B cell (primary cell): ENCODE data around the gene RIBC1. TPM values are rescaled to one million over a fixed set of nuclear protein-coding genes. Genes with fewer than 3 reads are reported as not detected.

ENCODE experiments used
- ATAC-seq: fragments of 200-7000 bp; cut with Tn5 transposase; one replicate; pipeline ENCODE4 v1.10.0; 2021; ENCODE audit warnings: low read depth, mild to moderate bottlenecking, moderate number of reproducible peaks, moderate library complexity
- CTCF ChIA-PET: fragments of 350-600 bp; sonication (Branson Sonifier 250); formaldehyde crosslinking; loops from one replicate; lab custom pipeline; 2021; ENCODE audit warnings: antibody characterized with exemption, inconsistent platforms; lab: Charles Lee
- POLR2A ChIA-PET: fragments of 350-600 bp; sonication (Branson Sonifier 250); formaldehyde crosslinking; loops from one replicate; lab custom pipeline; 2021; ENCODE audit warnings: antibody characterized with exemption; lab: Charles Lee
- DNase-seq: peaks from one replicate; pipeline ENCODE4 v3.0.0; 2013
- H2AFZ ChIP-seq: 2 replicates; pipeline ENCODE4 v1.6.1; 2012; ENCODE audit warnings: mild to moderate bottlenecking, low read depth, low read length; ENCODE audit not compliant: insufficient read depth, poor library complexity, severe bottlenecking
- H3K27ac ChIP-seq, 2 donors: 1 replicate in 1 of 2; 2 replicates in 1 of 2; pipeline ENCODE4 v1.5.1; 2012 to 2013; ENCODE audit warnings: low read length in 2 of 2, mild to moderate bottlenecking in 2 of 2, moderate library complexity in 1 of 2
- H3K27me3 ChIP-seq, 4 experiments: fragments of 200-600 bp in 1 of 4; sonication (generic) in 1 of 4; replicated peaks in 1 of 4; 1 replicate in 2 of 4; 2 replicates in 2 of 4; pipeline versions ENCODE4 v1.6.1 to v1.7.0; 2013 to 2016; ENCODE audit warnings: low read length in 3 of 4, mild to moderate bottlenecking in 2 of 4, mixed read lengths in 1 of 4, moderate library complexity in 1 of 4; ENCODE audit not compliant: insufficient read depth in 4 of 4, control insufficient read depth in 3 of 4; ENCODE audit errors: control extremely low read depth in 1 of 4
- H3K36me3 ChIP-seq, 2 experiments: replicated peaks in 1 of 2; 1 replicate in 1 of 2; 2 replicates in 1 of 2; pipeline versions ENCODE4 v1.6.1 to v1.7.1; 2013; ENCODE audit warnings: low read length in 1 of 2; ENCODE audit not compliant: insufficient read depth in 2 of 2, control insufficient read depth in 1 of 2; ENCODE audit errors: control extremely low read depth in 1 of 2, extremely low read depth in 1 of 2
- H3K4me1 ChIP-seq, 2 donors: fragments of 200-600 bp in 1 of 2; sonication (generic) in 1 of 2; 1 replicate in 1 of 2; 2 replicates in 1 of 2; pipeline versions ENCODE4 v1.5.1 to v1.6.1; 2013 to 2017; ENCODE audit warnings: low read length in 2 of 2; ENCODE audit not compliant: control insufficient read depth in 2 of 2, insufficient read depth in 2 of 2
- H3K4me2 ChIP-seq: replicated peaks from 2 replicates; pipeline ENCODE3; 2012; ENCODE audit warnings: mild to moderate bottlenecking, low read depth, low read length; ENCODE audit not compliant: poor library complexity, severe bottlenecking
- H3K4me3 ChIP-seq, 5 experiments: fragments of 200-600 bp in 1 of 5; sonication (generic) in 1 of 5; 1 replicate in 3 of 5; 2 replicates in 2 of 5; pipeline versions ENCODE4 v1.5.1 to v1.7.0; 2011 to 2016; ENCODE audit warnings: low read length in 4 of 5, mild to moderate bottlenecking in 4 of 5, low read depth in 2 of 5, control low read depth in 1 of 5, moderate library complexity in 1 of 5; ENCODE audit not compliant: insufficient read depth in 1 of 5; ENCODE audit errors: control extremely low read depth in 1 of 5, extremely low read depth in 1 of 5
- H3K79me2 ChIP-seq: fragments of 200-600 bp; sonication (generic); one replicate; pipeline ENCODE4 v1.6.0; 2016; ENCODE audit warnings: low read length; ENCODE audit not compliant: control insufficient read depth, insufficient read depth
- H3K9ac ChIP-seq: fragments of 200-600 bp; sonication (generic); 2 replicates; pipeline ENCODE4 v1.6.1; 2017; ENCODE audit warnings: mild to moderate bottlenecking, low read length, moderate library complexity
- H3K9me3 ChIP-seq, 3 donors: one replicate each; pipeline versions ENCODE4 v1.6.1 to v1.7.1; 2013; ENCODE audit warnings: low read length in 2 of 3; ENCODE audit not compliant: control insufficient read depth in 2 of 3, insufficient read depth in 1 of 3; ENCODE audit errors: control extremely low read depth in 1 of 3
- H4K20me1 ChIP-seq: 2 replicates; pipeline ENCODE4 v1.6.0; 2012; ENCODE audit warnings: mild to moderate bottlenecking, low read length; ENCODE audit not compliant: insufficient read depth, control insufficient read depth, poor library complexity, severe bottlenecking
- H3K27ac Mint-ChIP-seq: one replicate; pipeline ENCODE4 v1.8.0; 2021; ENCODE audit warnings: mixed read lengths
- H3K27me3 Mint-ChIP-seq: one replicate; pipeline ENCODE4 v1.8.0; 2021; ENCODE audit warnings: mixed read lengths
- H3K4me1 Mint-ChIP-seq: one replicate; pipeline ENCODE4 v1.8.0; 2021; ENCODE audit warnings: mixed read lengths
- H3K4me3 Mint-ChIP-seq: one replicate; pipeline ENCODE4 v1.8.0; 2021; ENCODE audit warnings: mixed read lengths
- H3K9me3 Mint-ChIP-seq: one replicate; pipeline ENCODE4 v1.8.0; 2022; ENCODE audit warnings: mixed read lengths; ENCODE audit not compliant: insufficient read depth
- CTCF ChIP-seq: fragments of 200-600 bp; IDR thresholded peaks from one replicate; pipeline ENCODE4 v1.8.0; 2022; ENCODE audit warnings: antibody characterized with exemption, mild to moderate bottlenecking
- EZH2 ChIP-seq: IDR thresholded peaks from 2 replicates; pipeline ENCODE4 v1.6.1; 2012; ENCODE audit warnings: borderline replicate concordance, low read depth, mild to moderate bottlenecking, moderate library complexity, low read length; ENCODE audit not compliant: insufficient read depth, poor library complexity, severe bottlenecking
- WGBS: methylation state at CpG from one replicate; pipeline ENCODE4 v1.1.5; 2013; ENCODE audit warnings: missing lambda C conversion rate; ENCODE audit not compliant: insufficient coverage; 5-methylcytosine and 5-hydroxymethylcytosine counted together
- intact Hi-C: fragments of 100-400 bp; cut with micrococcal nuclease; formaldehyde crosslinking; loops from one replicate; pipeline ENCODE4 v1.10.0; 2022
- polyA plus RNA-seq: library from polyadenylated mRNA; depleted of rRNA; stranded (reverse); fragments of >200 nt; gene quantifications from 2 replicates; pipeline ENCODE4 v1.2.3, GENCODE V29; 2012
- total RNA-seq, 2 donors: library from RNA; stranded (reverse); fragments of 120-200 nt in 1 of 2; gene quantifications; 1 replicate in 1 of 2; 2 replicates in 1 of 2; pipeline versions ENCODE4 v1.2.3 to v1.2.4, GENCODE V29; 2013 to 2022

RIBC1 gene
- total and polyA plus RNA-seq, 2 donors (not counting 1 experiment from before 2014, with no cell fraction given): 0.95 to 1.0 TPM

- Mint-ChIP-seq H3K27me3 (peaks cover 7% of the 10 kb centered on the region), H3K9me3 (no peaks in the 10 kb centered on the region), H3K4me3 (peak within 1 kb of the TSS; percentile 99), H3K4me1 (peaks cover 16% of the 10 kb centered on the region), H3K27ac (peak within 1 kb of the TSS; percentile 96)
- H3K27me3 ChIP-seq: peaks cover 0 to 5% (median 1%) of the 10 kb centered on the region in 4 experiments
- peak; percentile 99 for ATAC-seq
- CTCF ChIA-PET: no interaction called here
- peak; percentile 87 for DNase-seq
- no peaks in the 10 kb centered on the region for H3K9me3 ChIP-seq
- H3K4me3 ChIP-seq: peak within 1 kb of the TSS; percentile 41 to 77 (median 70)
- intact Hi-C loops: loop anchor here (1.0 to 10.0 kb wide), 2 partner anchors 12 to 209 kb away; partner anchors contain the start of genes KDM5C, RIBC1 and SMC1A
- H3K9ac ChIP-seq: peak within 1 kb of the TSS; percentile 75
- H3K36me3 ChIP-seq: peaks cover 0 to 14% of the 10 kb centered on the region in 2 experiments
- H2AFZ ChIP-seq: peak within 1 kb of the TSS; percentile 82
- POLR2A ChIA-PET: interaction anchor here (1.0 to 1.2 kb wide), 2 partner anchors 11 kb away, joined by 4 to 7 read pairs; partner anchors contain the start of genes RIBC1 and SMC1A
- 25% methylated on average over 12 of the region's 61 CpGs for WGBS
- no peaks in the 10 kb centered on the region for H4K20me1 ChIP-seq
- H3K27ac ChIP-seq: peak within 1 kb of the TSS; percentile 74 to 88
- peak within 1 kb of the TSS; percentile 78 for H3K4me2 ChIP-seq
- TF ChIP-seq EZH2: no peak
- TF ChIP-seq CTCF: no peak
- H3K79me2 ChIP-seq: peaks cover 8% of the 10 kb centered on the region
- H3K4me1 ChIP-seq: peaks cover 11 to 16% of the 10 kb centered on the region in 2 donors
Measured at GRCh38 chrX:53433651-53434639, 11.3 kb downstream of the RIBC1 start, which contains the start of gene HSD17B10. HSD17B10 (minus strand) TSS chrX:53434370; CDS start chrX:53434345, 25 bp downstream.
